HCT116 (cell line): ENCODE data around the gene ZNF777. TPM values are rescaled to one million over a fixed set of nuclear protein-coding genes. Genes with fewer than 3 reads are reported as not detected.

Experiments
- ATAC-seq: fragments of 200-7000 bp; cut with Tn5 transposase; 2 replicates; pipeline ENCODE4 v1.9.1; 2020; ENCODE audit warnings: mild to moderate bottlenecking, moderate library complexity
- BruUV-seq: library from RNA; stranded (reverse); fragments of 400-500 nt; replicated peaks from 2 replicates; lab custom pipeline; 2021; lab: Mats Ljungman, UMichigan
- CTCF ChIA-PET: fragments of 300-600 bp; sonication (Branson Sonifier 250); formaldehyde crosslinking; loops from one replicate; lab custom pipeline; 2021; ENCODE audit warnings: antibody characterized with exemption; lab: Charles Lee
- POLR2A ChIA-PET: fragments of 300-600, 350-600 bp; sonication (Branson Sonifier 250); formaldehyde crosslinking; loops from one replicate; lab custom pipeline; 2021; ENCODE audit warnings: antibody characterized with exemption; lab: Charles Lee
- RAD21 ChIA-PET, 2 experiments: fragments of 300-600 bp; sonication (Branson Sonifier 250); formaldehyde crosslinking; loops; one replicate each; lab custom pipeline; 2023; ENCODE audit warnings: low total read pairs in 2 of 2; ENCODE audit not compliant: uncharacterized antibody in 2 of 2, unreplicated experiment in 2 of 2, low non-redundant PET in 1 of 2; lab: Charles Lee
- DNase-seq: peaks from one replicate; pipeline ENCODE4 v3.0.0-alpha.2; 2010; ENCODE audit warnings: low read depth, low spot score
- H2AFZ ChIP-seq: fragments of 200-600 bp; shearing (Covaris generic), sonication (generic); 2 replicates; pipeline ENCODE4 v1.6.1; 2017; ENCODE audit warnings: low read depth, mixed run types, mixed read lengths, antibody characterized with exemption, low read length; ENCODE audit not compliant: poor library complexity, severe bottlenecking
- H3K27ac ChIP-seq: 2 replicates; pipeline ENCODE4 v1.5.1; 2012; ENCODE audit warnings: low read depth, low read length
- H3K27me3 ChIP-seq: fragments of 200-600 bp; sonication (generic); 2 replicates; pipeline ENCODE4 v1.6.1; 2016; ENCODE audit warnings: mixed run types, low read length, mixed read lengths; ENCODE audit not compliant: insufficient read depth
- H3K36me3 ChIP-seq, 2 experiments: fragments of 200-500 bp in 1 of 2; fragments of 200-600 bp in 1 of 2; sonication (Bioruptor generic) in 1 of 2; sonication (generic) in 1 of 2; 2 replicates each; pipeline versions ENCODE4 v1.5.1 to v1.6.1; 2014 to 2016; ENCODE audit warnings: low read length in 2 of 2, inconsistent platforms in 1 of 2, mixed read lengths in 1 of 2, mixed run types in 1 of 2; ENCODE audit not compliant: insufficient read depth in 2 of 2, control insufficient read depth in 1 of 2
- H3K4me1 ChIP-seq, 2 experiments: fragments of 200-600 bp in 1 of 2; sonication (generic) in 1 of 2; 2 replicates each; pipeline versions ENCODE4 v1.5.1 to v1.6.1; 2012 to 2017; ENCODE audit warnings: low read length in 2 of 2, inconsistent platforms in 1 of 2, mild to moderate bottlenecking in 1 of 2, mixed read lengths in 1 of 2, mixed run types in 1 of 2, moderate library complexity in 1 of 2; ENCODE audit not compliant: insufficient read depth in 2 of 2, control insufficient read depth in 1 of 2
- H3K4me2 ChIP-seq: fragments of 200-600 bp; sonication (generic); 2 replicates; pipeline ENCODE4 v1.6.1; 2017; ENCODE audit warnings: mixed run types, low read length, mixed read lengths
- H3K4me3 ChIP-seq, 2 experiments: fragments of 200-600 bp in 1 of 2; sonication (generic) in 1 of 2; replicated peaks in 1 of 2; 2 replicates each; pipeline ENCODE4 v1.5.1; 2011 to 2016; ENCODE audit warnings: low read length in 2 of 2, control low read depth in 1 of 2, low read depth in 1 of 2, mild to moderate bottlenecking in 1 of 2, mixed read lengths in 1 of 2, mixed run types in 1 of 2
- H3K79me2 ChIP-seq: fragments of 200-600 bp; sonication (generic); 2 replicates; pipeline ENCODE4 v1.6.1; 2017; ENCODE audit warnings: mild to moderate bottlenecking, mixed run types, low read length, moderate library complexity, mixed read lengths; ENCODE audit not compliant: insufficient read depth
- H3K9ac ChIP-seq: fragments of 200-600 bp; sonication (generic); 2 replicates; pipeline ENCODE4 v1.6.1; 2016; ENCODE audit warnings: low read length, mixed read lengths
- H3K9me2 ChIP-seq: fragments of 200-600 bp; sonication (generic), shearing (Covaris generic); 2 replicates; pipeline ENCODE4 v1.6.1; 2017; ENCODE audit warnings: mixed run types, mild to moderate bottlenecking, moderate library complexity; ENCODE audit not compliant: insufficient read depth
- H3K9me3 ChIP-seq, 2 experiments: fragments of 200-500 bp in 1 of 2; fragments of 200-600 bp in 1 of 2; sonication (Bioruptor generic) in 1 of 2; sonication (generic) in 1 of 2; 2 replicates each; pipeline ENCODE4 v1.6.1; 2014 to 2017; ENCODE audit warnings: low read length in 2 of 2, mixed read lengths in 2 of 2, inconsistent platforms in 1 of 2, low read depth in 1 of 2, mild to moderate bottlenecking in 1 of 2, mixed run types in 1 of 2, moderate library complexity in 1 of 2; ENCODE audit not compliant: control insufficient read depth in 1 of 2, insufficient read depth in 1 of 2
- H4K20me1 ChIP-seq: fragments of 200-600 bp; sonication (generic), shearing (Covaris generic); 2 replicates; pipeline ENCODE4 v1.6.1; 2017; ENCODE audit warnings: mixed run types, mild to moderate bottlenecking, moderate library complexity; ENCODE audit not compliant: insufficient read depth
- EGR1 ChIP-seq: IDR thresholded peaks from 2 replicates; pipeline ENCODE4 v1.6.1; 2012; ENCODE audit warnings: low read depth
- ELF1 ChIP-seq: IDR thresholded peaks from 2 replicates; pipeline ENCODE4 v1.6.1; 2012; ENCODE audit warnings: low read depth, borderline replicate concordance
- POLR2AphosphoS5 ChIP-seq: IDR thresholded peaks from 2 replicates; pipeline ENCODE4 v1.6.1; 2011; ENCODE audit warnings: mild to moderate bottlenecking, low read depth, low read length, moderate library complexity
- REST ChIP-seq: IDR thresholded peaks from 2 replicates; pipeline ENCODE4 v1.6.1; 2012; ENCODE audit warnings: low read depth
- TCF7L2 ChIP-seq: IDR thresholded peaks from 2 replicates; pipeline ENCODE4 v1.7.0; 2011; ENCODE audit warnings: borderline replicate concordance, inconsistent platforms; ENCODE audit not compliant: insufficient read depth, insufficient read length; ENCODE audit errors: extremely low read depth
- YY1 ChIP-seq: IDR thresholded peaks from 2 replicates; pipeline ENCODE4 v1.6.1; 2011; ENCODE audit warnings: low read length, low read depth, moderate library complexity, mild to moderate bottlenecking; ENCODE audit not compliant: insufficient replicate concordance; ENCODE audit errors: extremely low read depth
- ZNF274 ChIP-seq: fragments of 200-500 bp; sonication (Bioruptor generic); IDR thresholded peaks from 2 replicates; pipeline ENCODE4 v1.6.1; 2014; ENCODE audit warnings: mild to moderate bottlenecking, low read depth, low read length, inconsistent platforms
- intact Hi-C: fragments of 100-400 bp; cut with micrococcal nuclease; formaldehyde crosslinking; loops from 2 replicates; pipeline ENCODE4 v1.10.0; 2022
- total RNA-seq: library from RNA; stranded (reverse); gene quantifications from one replicate; pipeline ENCODE4 v1.2.1, GENCODE V29; 2021; ENCODE audit not compliant: unreplicated experiment

The ZNF777 gene
- total RNA-seq, 1 experiment from 2014 or later, result 15.6 TPM

DNA sequence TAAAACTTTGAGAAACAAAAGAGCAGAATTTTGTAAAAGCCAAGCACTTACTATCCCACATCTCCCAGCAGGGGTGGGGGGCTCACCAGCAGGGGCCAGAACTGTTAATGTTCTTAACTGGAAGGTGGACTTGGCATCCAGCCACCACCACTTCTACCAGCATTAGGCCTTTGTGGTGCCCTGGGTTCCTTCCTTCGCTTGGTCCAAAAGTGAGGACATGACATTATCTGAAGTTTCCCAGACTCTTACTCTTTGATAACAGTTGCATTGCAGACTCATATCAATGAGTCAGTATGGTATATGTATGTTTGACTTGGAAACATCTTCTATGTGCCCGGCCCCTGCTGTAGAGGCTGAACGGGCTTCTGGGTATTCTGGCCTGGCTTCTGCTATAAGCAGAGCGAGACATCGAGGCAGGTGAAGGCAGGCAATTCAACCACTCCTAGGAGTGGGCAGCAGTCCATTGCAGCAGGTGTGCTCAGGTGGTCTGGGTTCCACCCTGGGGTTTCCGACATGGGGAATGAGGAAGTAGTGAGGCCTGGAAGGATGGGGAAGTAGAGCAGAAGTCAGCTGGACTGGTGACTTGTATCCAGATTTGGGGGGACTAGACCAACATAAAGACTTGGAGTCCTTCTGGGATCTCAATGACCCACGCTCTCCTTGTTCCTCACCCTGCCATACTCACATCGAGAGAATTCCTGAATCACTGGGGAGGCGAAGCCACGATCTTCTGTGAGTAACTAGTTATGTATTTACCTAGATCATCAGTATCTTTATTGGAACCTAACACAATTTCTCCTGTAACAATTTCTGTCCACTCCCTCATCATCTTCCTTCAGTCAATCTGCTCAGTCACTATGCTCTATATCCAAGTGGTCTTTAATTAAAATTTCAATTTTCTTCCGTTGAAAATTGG is 4.1 kb downstream of the ZNF777 start:
- intact Hi-C loops, result loop anchor here (5.0 kb wide), 1 partner anchor 194 kb away; the partner anchor contains the start of gene ZNF783
- no peak overlapping the region for H3K4me3 ChIP-seq
- H3K4me2 ChIP-seq, result no peak overlapping the region
- peaks cover 11 to 16% of the 10 kb centered on the region in 2 experiments; a peak in 2 of 4 replicates for H3K4me1 ChIP-seq
- DNase-seq, result no peak
- H3K9me3 ChIP-seq, result no peaks in the 10 kb centered on the region
- H3K36me3 ChIP-seq, result peaks cover 4 to 22% of the 10 kb centered on the region in 2 experiments; a peak in 3 of 4 replicates
- POLR2A ChIA-PET, result no interaction called here
- no peak overlapping the region for H3K27ac ChIP-seq
- TF ChIP-seq EGR1, result no peak
- TF ChIP-seq TCF7L2, result no peak
- TF ChIP-seq REST, result no peak
- no peak for TF ChIP-seq ZNF274
- no peak for TF ChIP-seq YY1
- no peak for TF ChIP-seq ELF1
- no peak for TF ChIP-seq POLR2AphosphoS5
- TF ChIP-seq, all 23 proteins: peak for 0
- Histone ChIP-seq H3K27me3 (no peaks in the 10 kb centered on the region), H3K9ac (no peak overlapping the region), H4K20me1 (no peaks in the 10 kb centered on the region), H3K79me2 (peaks cover 29% of the 10 kb centered on the region), H2AFZ (no peak overlapping the region), H3K9me2 (no peaks in the 10 kb centered on the region)
- no peak for ATAC-seq
- BruUV-seq, result no TSS peak
- ChIA-PET CTCF (no interaction called here), RAD21 (no interaction called here)
